Measurements from ENCODE around the gene KY.

KY gene

DNA sequence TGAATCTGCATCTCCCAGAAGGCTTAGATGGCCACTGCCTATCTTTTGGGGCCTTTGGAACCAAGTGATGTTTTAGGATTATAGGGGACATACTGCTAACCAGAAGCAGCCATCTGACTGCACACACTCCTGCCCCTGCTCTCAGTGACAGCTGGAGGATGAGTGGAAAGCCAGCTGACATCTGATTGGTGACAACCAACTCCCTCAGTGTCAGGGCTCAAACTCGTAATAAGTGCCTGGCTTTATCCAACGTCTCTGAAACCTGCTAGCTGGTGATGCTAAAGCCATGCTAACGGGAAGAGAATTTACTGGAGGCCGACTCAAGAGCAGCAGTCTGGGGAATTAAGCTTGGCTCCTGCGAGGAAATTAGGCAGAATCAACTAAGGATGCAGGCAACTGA lies 35.1 kb downstream of the KY start:
- TF ChIP-seq, protein P1, sequence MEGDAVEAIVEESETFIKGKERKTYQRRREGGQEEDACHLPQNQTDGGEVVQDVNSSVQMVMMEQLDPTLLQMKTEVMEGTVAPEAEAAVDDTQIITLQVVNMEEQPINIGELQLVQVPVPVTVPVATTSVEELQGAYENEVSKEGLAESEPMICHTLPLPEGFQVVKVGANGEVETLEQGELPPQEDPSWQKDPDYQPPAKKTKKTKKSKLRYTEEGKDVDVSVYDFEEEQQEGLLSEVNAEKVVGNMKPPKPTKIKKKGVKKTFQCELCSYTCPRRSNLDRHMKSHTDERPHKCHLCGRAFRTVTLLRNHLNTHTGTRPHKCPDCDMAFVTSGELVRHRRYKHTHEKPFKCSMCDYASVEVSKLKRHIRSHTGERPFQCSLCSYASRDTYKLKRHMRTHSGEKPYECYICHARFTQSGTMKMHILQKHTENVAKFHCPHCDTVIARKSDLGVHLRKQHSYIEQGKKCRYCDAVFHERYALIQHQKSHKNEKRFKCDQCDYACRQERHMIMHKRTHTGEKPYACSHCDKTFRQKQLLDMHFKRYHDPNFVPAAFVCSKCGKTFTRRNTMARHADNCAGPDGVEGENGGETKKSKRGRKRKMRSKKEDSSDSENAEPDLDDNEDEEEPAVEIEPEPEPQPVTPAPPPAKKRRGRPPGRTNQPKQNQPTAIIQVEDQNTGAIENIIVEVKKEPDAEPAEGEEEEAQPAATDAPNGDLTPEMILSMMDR (IDR thresholded peaks at IDR 0.05; ENCODE audit: extremely low read depth, insufficient read depth, missing control alignments): no peak
- no peak for DNase-seq (ENCODE audit: low spot score)
- in situ Hi-C loops (cut with MboI; ENCODE audit: low pct_unique_long_range_greater_than_20kb, low sequenced_read_pairs, unreplicated experiment): no loop called here

DNA sequence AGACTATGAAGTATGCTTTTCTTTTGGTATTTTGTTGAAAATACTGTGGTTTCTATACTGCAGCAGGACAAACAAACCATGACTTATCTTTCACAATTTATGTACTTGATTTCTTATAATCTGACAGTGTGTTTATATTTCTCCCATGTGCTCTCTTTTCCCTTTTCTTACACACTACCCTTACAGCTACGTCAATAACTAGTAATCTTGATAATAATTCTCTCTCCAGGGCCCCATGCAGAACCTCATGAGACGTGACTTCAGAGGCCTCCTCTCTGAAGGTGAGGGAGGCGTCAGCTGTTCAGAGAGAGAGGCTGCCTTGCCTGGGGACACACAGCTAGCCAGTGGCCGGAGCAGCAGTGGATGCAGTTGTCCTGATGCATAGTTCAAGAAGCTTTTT lies 35.9 kb downstream of the KY start:
- no peak for DNase-seq (ENCODE audit: low spot score)
- in situ Hi-C loops (cut with MboI; ENCODE audit: low pct_unique_long_range_greater_than_20kb, low sequenced_read_pairs, unreplicated experiment): no loop called here
- TF ChIP-seq, protein P1 (IDR thresholded peaks at IDR 0.05; ENCODE audit: extremely low read depth, insufficient read depth, missing control alignments): no peak

DNA sequence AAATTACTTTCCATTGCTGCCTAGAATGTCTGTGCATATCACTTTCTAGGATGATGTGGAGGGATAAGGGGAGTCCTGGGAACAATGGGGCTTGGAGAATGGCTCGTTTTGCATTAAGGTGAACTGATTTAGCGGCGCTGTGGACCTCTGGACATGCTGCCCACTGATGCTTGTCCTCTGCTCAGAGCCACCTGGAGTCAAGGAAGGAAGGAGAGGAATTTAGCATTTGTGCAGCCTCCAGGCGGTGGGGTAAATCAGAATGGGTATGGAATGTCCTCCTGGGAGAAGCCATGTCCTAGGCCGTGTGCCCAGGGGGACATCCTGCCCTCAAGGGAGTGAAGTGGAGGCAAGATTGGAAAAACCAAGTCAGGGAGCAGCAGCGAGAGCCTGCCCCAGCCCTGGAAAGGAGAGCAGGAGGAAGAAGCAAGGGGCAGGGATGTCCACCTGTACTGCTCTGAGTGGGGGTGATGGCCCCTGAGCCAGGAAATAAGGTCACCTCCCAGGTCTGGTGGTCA lies 37.8 kb downstream of the KY start:
- in situ Hi-C loops (cut with MboI; ENCODE audit: low pct_unique_long_range_greater_than_20kb, low sequenced_read_pairs, unreplicated experiment): no loop called here
- TF ChIP-seq, protein P1 (IDR thresholded peaks at IDR 0.05; ENCODE audit: extremely low read depth, insufficient read depth, missing control alignments): no peak
- DNase-seq (ENCODE audit: low spot score): no peak

DNA sequence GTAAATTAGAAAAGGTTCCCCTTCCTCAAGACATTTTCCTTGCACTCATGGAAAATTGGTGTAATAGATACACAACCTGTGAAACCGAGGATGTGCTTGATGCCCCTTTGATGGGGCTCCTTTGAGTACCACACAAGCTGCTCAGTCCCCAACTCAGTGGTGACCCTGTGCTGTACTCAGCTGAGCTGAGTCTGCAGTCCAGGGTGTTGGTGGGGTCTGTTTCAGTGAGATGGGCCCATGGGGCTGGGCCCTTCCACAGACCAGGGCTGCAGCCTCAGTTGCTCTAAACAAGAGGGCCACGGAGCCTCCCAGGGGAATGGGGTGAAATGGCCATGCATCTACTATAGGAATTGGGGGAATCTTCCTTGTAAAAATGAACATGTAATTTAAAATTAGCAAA lies 39.3 kb downstream of the KY start:
- TF ChIP-seq, protein P1 (IDR thresholded peaks at IDR 0.05; ENCODE audit: extremely low read depth, insufficient read depth, missing control alignments): no peak
- no peak for DNase-seq (ENCODE audit: low spot score)
- in situ Hi-C loops (cut with MboI; ENCODE audit: low pct_unique_long_range_greater_than_20kb, low sequenced_read_pairs, unreplicated experiment): no loop called here

DNA sequence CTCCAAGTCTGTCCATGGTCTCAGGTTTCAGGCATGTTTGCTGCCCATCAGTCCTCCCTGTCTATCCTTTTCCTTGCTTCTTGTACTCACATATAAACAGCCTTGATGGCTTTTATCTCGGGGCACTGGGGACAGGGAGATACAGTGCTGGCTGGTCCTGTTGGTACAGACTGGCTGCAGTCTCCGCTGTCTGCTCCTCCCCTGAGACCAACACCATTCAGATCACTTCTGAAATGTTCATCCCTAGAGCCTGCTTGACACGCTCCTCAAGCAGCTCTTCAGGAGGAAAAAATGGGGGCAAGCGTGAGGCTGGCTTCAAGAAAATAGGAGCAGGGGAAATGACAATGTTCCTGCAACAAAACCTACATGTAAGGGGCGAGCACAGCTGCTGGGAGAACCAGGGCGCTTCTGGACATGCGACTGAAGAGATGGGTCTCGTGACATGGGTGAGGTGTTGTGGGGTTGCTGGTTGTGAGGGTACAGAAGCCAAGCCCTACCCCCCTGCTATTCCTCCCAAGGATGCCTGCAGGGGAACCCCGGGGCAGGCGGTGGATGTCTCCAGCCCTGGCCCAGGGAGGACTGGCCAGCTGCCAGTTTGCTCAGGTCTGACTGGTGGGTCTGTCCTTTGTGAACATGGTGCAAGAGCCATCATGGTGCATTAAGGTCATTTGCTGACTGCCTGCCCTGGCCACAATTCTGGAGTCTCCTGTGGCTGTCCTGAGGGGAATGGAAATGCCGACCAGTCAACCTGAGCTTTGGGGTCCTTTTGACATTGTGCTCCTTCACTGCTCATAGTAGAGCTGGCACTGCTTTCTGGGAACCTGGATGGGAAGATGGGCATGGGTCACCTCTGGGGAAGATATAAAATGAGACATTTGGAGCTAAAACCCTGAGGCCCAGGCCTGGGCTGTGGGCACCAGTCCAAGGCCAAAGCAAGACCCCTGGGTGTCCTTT lies 40.1 kb downstream of the KY start:
- TF ChIP-seq, protein P1 (IDR thresholded peaks at IDR 0.05; ENCODE audit: extremely low read depth, insufficient read depth, missing control alignments): no peak
- in situ Hi-C loops (cut with MboI; ENCODE audit: low pct_unique_long_range_greater_than_20kb, low sequenced_read_pairs, unreplicated experiment): no loop called here
- DNase-seq (ENCODE audit: low spot score): no peak

DNA sequence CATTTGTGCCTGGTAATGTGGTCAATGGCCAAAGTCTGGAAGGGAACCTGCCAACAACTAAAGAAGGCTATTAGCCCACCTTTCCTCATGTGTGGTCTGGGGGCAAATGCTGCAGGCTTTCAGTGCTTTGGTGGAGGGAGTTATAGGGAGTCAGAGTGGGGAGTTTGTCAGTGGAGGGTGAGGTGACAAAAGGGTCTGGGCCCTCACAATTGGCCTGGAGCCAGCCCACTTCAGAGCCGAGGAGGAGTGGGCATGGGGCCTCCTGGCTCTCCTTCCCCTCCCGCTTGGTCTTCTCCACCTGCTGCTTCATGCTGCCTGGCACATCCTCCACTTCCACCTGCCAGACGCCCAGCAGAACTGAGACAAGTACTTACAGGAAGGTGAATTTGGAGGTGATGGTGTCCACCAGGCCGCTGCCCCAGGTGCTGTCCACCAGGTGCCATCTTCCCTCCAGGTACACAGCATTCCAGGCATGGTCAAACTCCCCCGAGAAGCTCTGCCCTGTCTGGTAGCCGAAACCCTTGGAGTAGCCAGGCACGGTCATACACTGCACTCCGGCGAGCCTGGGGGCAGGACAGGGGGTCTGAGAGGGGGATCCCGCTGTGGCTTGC lies 40.9 kb downstream of the KY start:
- in situ Hi-C loops (cut with MboI; ENCODE audit: low pct_unique_long_range_greater_than_20kb, low sequenced_read_pairs, unreplicated experiment): no loop called here
- TF ChIP-seq, protein P1 (IDR thresholded peaks at IDR 0.05; ENCODE audit: extremely low read depth, insufficient read depth, missing control alignments): no peak
- DNase-seq (ENCODE audit: low spot score): no peak

Measured in GM13977 (cell line).